SK-N-SH (cell line): Measurements from ENCODE around the gene RUNDC3A. TPM values are rescaled to one million over a fixed set of nuclear protein-coding genes. Genes with fewer than 3 reads are reported as not detected.

ENCODE experiments used
- CTCF ChIA-PET: fragments of 300-600, 350-600 bp; formaldehyde crosslinking; extraction: SDS; loops from one replicate; lab custom pipeline; 2021; lab: Yijun Ruan, JAX
- POLR2A ChIA-PET: fragments of 350-600 bp; sonication (Branson Sonifier 250); formaldehyde crosslinking; extraction: SDS; loops from one replicate; lab custom pipeline; 2020; ENCODE audit warnings: antibody characterized with exemption, inconsistent platforms; lab: Yijun Ruan, JAX
- DNase-seq: peaks from one replicate; pipeline ENCODE4 v3.0.0; 2012
- H2AFZ ChIP-seq: fragments of 200-600 bp; sonication (generic); 2 replicates; pipeline ENCODE4 v1.8.1; 2016; ENCODE audit warnings: antibody characterized with exemption, mild to moderate bottlenecking, low read depth
- H3F3A ChIP-seq: fragments of 200-600 bp; sonication (generic); replicated peaks from 2 replicates; pipeline ENCODE3; 2016; ENCODE audit warnings: antibody characterized with exemption, mild to moderate bottlenecking; ENCODE audit not compliant: insufficient read depth
- H3K27ac ChIP-seq, 2 experiments: fragments of 200-500 bp in 1 of 2; fragments of 200-600 bp in 1 of 2; sonication (Bioruptor generic) in 1 of 2; sonication (generic), shearing (Covaris generic) in 1 of 2; 2 replicates each; pipeline versions ENCODE4 v1.5.1 to v1.6.1; 2014 to 2016; ENCODE audit warnings: low read depth in 2 of 2, inconsistent platforms in 1 of 2, low read length in 1 of 2, mild to moderate bottlenecking in 1 of 2, mixed read lengths in 1 of 2
- H3K27me3 ChIP-seq: fragments of 200-600 bp; sonication (generic), shearing (Covaris generic); 2 replicates; pipeline ENCODE4 v1.6.1; 2016; ENCODE audit warnings: mixed run types; ENCODE audit not compliant: insufficient read depth
- H3K36me3 ChIP-seq, 2 experiments: fragments of 200-500 bp in 1 of 2; fragments of 200-600 bp in 1 of 2; sonication (Bioruptor generic) in 1 of 2; sonication (generic) in 1 of 2; replicated peaks in 1 of 2; 2 replicates each; pipeline versions ENCODE3 to v1.5.1; 2014 to 2016; ENCODE audit warnings: low read length in 1 of 2, mild to moderate bottlenecking in 1 of 2; ENCODE audit not compliant: insufficient read depth in 2 of 2, control insufficient read depth in 1 of 2
- H3K4me1 ChIP-seq, 2 experiments: fragments of 200-500 bp in 1 of 2; fragments of 200-600 bp in 1 of 2; sonication (Bioruptor generic) in 1 of 2; sonication (generic), shearing (Covaris generic) in 1 of 2; 2 replicates each; pipeline versions ENCODE4 v1.5.1 to v1.6.1; 2014 to 2016; ENCODE audit warnings: low read depth in 1 of 2, low read length in 1 of 2, mixed run types in 1 of 2; ENCODE audit not compliant: insufficient read depth in 2 of 2, control insufficient read depth in 1 of 2
- H3K4me2 ChIP-seq: fragments of 200-600 bp; sonication (generic), shearing (Covaris generic); 2 replicates; pipeline ENCODE4 v1.6.1; 2017; ENCODE audit warnings: mixed run types
- H3K4me3 ChIP-seq, 2 experiments: fragments of 200-500 bp in 1 of 2; fragments of 200-600 bp in 1 of 2; sonication (Bioruptor generic) in 1 of 2; sonication (generic), shearing (Covaris generic) in 1 of 2; 2 replicates each; pipeline versions ENCODE4 v1.5.1 to v1.8.1; 2014 to 2016; ENCODE audit warnings: low read depth in 2 of 2, inconsistent platforms in 1 of 2, low read length in 1 of 2, mild to moderate bottlenecking in 1 of 2, mixed read lengths in 1 of 2, moderate library complexity in 1 of 2
- H3K79me2 ChIP-seq: fragments of 200-600 bp; sonication (generic); 2 replicates; pipeline ENCODE4 v1.8.1; 2017; ENCODE audit warnings: mild to moderate bottlenecking; ENCODE audit not compliant: insufficient read depth
- H3K9ac ChIP-seq: fragments of 200-600 bp; sonication (generic); 2 replicates; pipeline ENCODE4 v1.6.1; 2017; ENCODE audit warnings: mixed run types
- H3K9me2 ChIP-seq: fragments of 200-600 bp; sonication (generic); 2 replicates; pipeline ENCODE4 v1.6.1; 2017; ENCODE audit warnings: mixed run types
- H3K9me3 ChIP-seq: fragments of 200-600 bp; sonication (generic); 2 replicates; pipeline ENCODE4 v1.6.1; 2017; ENCODE audit warnings: mixed run types, mild to moderate bottlenecking, moderate library complexity
- H4K20me1 ChIP-seq: fragments of 200-600 bp; sonication (generic); 2 replicates; pipeline ENCODE4 v1.6.1; 2017; ENCODE audit warnings: mild to moderate bottlenecking, mixed run types; ENCODE audit not compliant: insufficient read depth
- CHD2 ChIP-seq: fragments of 150-350 bp; IDR thresholded peaks from 2 replicates; pipeline ENCODE4 v1.6.1; 2018; ENCODE audit warnings: low read length; ENCODE audit not compliant: partially characterized antibody
- EP300 ChIP-seq, 2 experiments: IDR thresholded peaks; 2 replicates each; pipeline versions ENCODE4 v1.4.0 to v1.6.1; 2012; ENCODE audit warnings: borderline replicate concordance in 1 of 2, low read depth in 1 of 2, low read length in 1 of 2
- FOXJ3 ChIP-seq: sonication (generic); formaldehyde crosslinking; IDR thresholded peaks from 2 replicates; pipeline ENCODE4 v1.5.1; 2020; ENCODE audit warnings: mild to moderate bottlenecking, missing genetic modification reagents
- FOXM1 ChIP-seq: IDR thresholded peaks from 2 replicates; pipeline ENCODE4 v1.4.0; 2012; ENCODE audit warnings: low read depth, mild to moderate bottlenecking
- GABPA ChIP-seq: IDR thresholded peaks from 2 replicates; pipeline ENCODE4 v1.4.0; 2012; ENCODE audit warnings: low read depth, mild to moderate bottlenecking
- GATA2 ChIP-seq: sonication (generic); formaldehyde crosslinking; IDR thresholded peaks from 2 replicates; pipeline ENCODE4 v1.5.0; 2020; ENCODE audit warnings: mild to moderate bottlenecking, missing genetic modification reagents
- JUND ChIP-seq: IDR thresholded peaks from 2 replicates; pipeline ENCODE4 v1.4.0; 2012
- RAD21 ChIP-seq: IDR thresholded peaks from 2 replicates; pipeline ENCODE4 v1.6.1; 2012; ENCODE audit warnings: mild to moderate bottlenecking, low read length
- RCOR1 ChIP-seq: fragments of 150-350 bp; IDR thresholded peaks from 2 replicates; pipeline ENCODE4 v1.6.1; 2017; ENCODE audit warnings: antibody characterized with exemption, low read length
- RXRA ChIP-seq: IDR thresholded peaks from 2 replicates; pipeline ENCODE4 v1.4.0; 2012; ENCODE audit warnings: low read depth, mild to moderate bottlenecking, borderline replicate concordance
- SIN3A ChIP-seq: IDR thresholded peaks from 2 replicates; pipeline ENCODE4 v1.6.1; 2012; ENCODE audit warnings: low read depth, mild to moderate bottlenecking, low read length, moderate library complexity, borderline replicate concordance
- SMC3 ChIP-seq: IDR thresholded peaks from 2 replicates; pipeline ENCODE4 v1.6.1; 2012; ENCODE audit warnings: low read depth, low read length, improper control_type of control experiment
- TAF1 ChIP-seq: IDR thresholded peaks from 2 replicates; pipeline ENCODE4 v1.6.1; 2012; ENCODE audit warnings: low read depth, mild to moderate bottlenecking, low read length, moderate library complexity, borderline replicate concordance
- TEAD4 ChIP-seq: IDR thresholded peaks from 2 replicates; pipeline ENCODE4 v1.4.0; 2012; ENCODE audit warnings: mild to moderate bottlenecking, borderline replicate concordance; ENCODE audit not compliant: insufficient read depth
- YY1 ChIP-seq: IDR thresholded peaks from 2 replicates; pipeline ENCODE4 v1.4.0; 2012; ENCODE audit warnings: low read depth, mild to moderate bottlenecking
- WGBS: methylation state at CpG from one replicate; pipeline ENCODE4 v1.1.6; 2017; ENCODE audit warnings: low lambda C conversion rate; 5-methylcytosine and 5-hydroxymethylcytosine counted together
- polyA plus RNA-seq, 3 experiments: library from polyadenylated mRNA; depleted of rRNA; stranded (reverse); fragments of >200 nt; gene quantifications; 2 replicates each; pipeline ENCODE4 v1.2.3, GENCODE V29; 2012
- TF ChIP-seq, protein P1 (sequence below): IDR thresholded peaks from 2 replicates; pipeline ENCODE4 v1.4.0; 2012; ENCODE audit warnings: low read depth
- TF ChIP-seq, protein P2 (sequence below): fragments of 200-600 bp; sonication (generic); IDR thresholded peaks from 2 replicates; pipeline ENCODE4 v1.6.1; 2017; ENCODE audit warnings: antibody characterized with exemption, mild to moderate bottlenecking, moderate library complexity
- TF ChIP-seq, protein P3 (sequence below): IDR thresholded peaks from 2 replicates; pipeline ENCODE4 v1.4.0; 2012; ENCODE audit warnings: low read depth, borderline replicate concordance
- TF ChIP-seq, protein P4 (sequence below): fragments of 150-350 bp; IDR thresholded peaks from 2 replicates; pipeline ENCODE4 v1.6.1; 2016; ENCODE audit warnings: mild to moderate bottlenecking, low read depth, low read length
- TF ChIP-seq, protein P5 (sequence below): IDR thresholded peaks from 2 replicates; pipeline ENCODE4; 2012

The RUNDC3A gene
- polyA plus RNA-seq, 1 of the 3 experiments (the other 2 are of a cell fraction): 8.9 TPM

DNA sequence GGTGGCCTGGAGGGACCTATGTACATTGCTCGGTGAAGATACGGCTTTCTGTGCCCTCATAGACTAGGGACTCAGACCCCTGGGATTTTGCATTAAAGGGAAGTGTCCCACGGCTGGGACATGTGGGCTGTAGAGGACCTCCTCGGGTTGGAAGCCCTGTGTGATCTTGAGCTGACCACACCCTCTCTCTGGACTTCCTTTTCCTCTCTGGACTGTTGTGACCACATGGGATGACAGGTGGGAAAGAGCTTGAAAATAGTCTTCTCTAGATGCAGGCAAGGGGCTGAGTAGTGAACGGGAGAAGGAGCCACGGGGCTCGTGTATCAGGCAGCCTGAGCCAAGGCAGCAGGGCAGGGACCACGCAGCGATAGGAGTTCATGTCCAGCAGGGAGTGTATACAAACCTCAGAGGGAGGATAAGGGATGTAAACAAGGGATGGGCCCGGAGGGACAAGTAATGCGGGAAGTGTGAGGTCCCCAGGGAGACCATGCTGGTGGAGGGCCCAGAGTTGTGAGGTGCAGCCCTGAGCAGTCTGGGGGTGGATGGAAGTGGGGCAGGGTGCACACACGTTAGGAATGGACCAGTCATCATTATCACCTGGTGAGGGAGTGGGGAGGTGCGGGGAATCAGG lies 36.0 kb upstream of the RUNDC3A start:
- H3K9me3 ChIP-seq: no peaks in the 10 kb centered on the region
- H3K4me3 ChIP-seq: no peak overlapping the region
- H3K79me2 ChIP-seq: no peaks in the 10 kb centered on the region
- peaks cover 4% of the 10 kb centered on the region; the same call in 1 of the 2 replicates for H3K27me3 ChIP-seq
- H3K4me2 ChIP-seq: no peak overlapping the region
- no peak overlapping the region for H3K27ac ChIP-seq
- H3K4me1 ChIP-seq: peaks cover 0 to 10% of the 10 kb centered on the region in 2 experiments; a peak in 1 of 4 replicates
- TF ChIP-seq TAF1 (no peak), GABPA (no peak), SMC3 (no peak), SIN3A (no peak), RXRA (no peak), RAD21 (no peak)
- TF ChIP-seq, protein P1, sequence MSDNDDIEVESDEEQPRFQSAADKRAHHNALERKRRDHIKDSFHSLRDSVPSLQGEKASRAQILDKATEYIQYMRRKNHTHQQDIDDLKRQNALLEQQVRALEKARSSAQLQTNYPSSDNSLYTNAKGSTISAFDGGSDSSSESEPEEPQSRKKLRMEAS: no peak
- no peaks in the 10 kb centered on the region for H4K20me1 ChIP-seq
- ChIA-PET CTCF (no interaction called here), POLR2A (no interaction called here)
- H2AFZ ChIP-seq: no peak overlapping the region
- DNase-seq: no peak
- H3K36me3 ChIP-seq: no peaks in the 10 kb centered on the region
- no peak overlapping the region for H3K9ac ChIP-seq
- H3F3A ChIP-seq: no peaks in the 10 kb centered on the region
- 61% methylated on average over 12 of the region's 13 CpGs for WGBS
- H3K9me2 ChIP-seq: no peaks in the 10 kb centered on the region

DNA sequence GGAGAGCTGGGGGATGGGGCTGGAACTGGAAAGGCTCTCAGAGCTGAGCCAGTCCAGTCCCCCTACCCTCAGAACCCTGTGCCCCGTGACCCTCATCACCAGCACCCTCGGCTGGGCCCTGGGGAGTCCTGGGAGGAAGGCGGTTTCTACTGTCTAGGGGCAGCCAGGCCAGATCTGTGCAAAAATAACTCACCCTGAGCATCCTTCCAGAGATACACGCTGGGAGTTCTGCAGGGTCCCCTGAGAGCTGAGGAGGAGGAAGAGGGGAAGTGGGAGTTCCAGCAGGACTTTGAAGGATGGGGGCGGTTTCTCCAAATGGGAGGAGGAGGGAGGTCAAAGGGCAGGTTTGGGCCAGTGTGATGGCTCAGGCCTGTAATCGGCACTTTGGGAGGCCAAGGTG lies 35.4 kb upstream of the RUNDC3A start:
- H3K4me3 ChIP-seq: no peak overlapping the region
- H3K4me2 ChIP-seq: no peak overlapping the region
- ChIA-PET CTCF (no interaction called here), POLR2A (no interaction called here)
- H3K79me2 ChIP-seq: no peaks in the 10 kb centered on the region
- no peaks in the 10 kb centered on the region for H3K9me2 ChIP-seq
- no peak overlapping the region for H3K27ac ChIP-seq
- H3K9me3 ChIP-seq: no peaks in the 10 kb centered on the region
- 62% methylated on average over 5 of the region's 6 CpGs for WGBS
- H3K27me3 ChIP-seq: peaks cover 4% of the 10 kb centered on the region; the same call in 1 of the 2 replicates
- H3K4me1 ChIP-seq: peaks cover 0 to 10% of the 10 kb centered on the region in 2 experiments; a peak in 1 of 4 replicates
- TF ChIP-seq CHD2 (no peak), YY1 (no peak), TEAD4 (no peak), GATA2 (CRISPR knock-in tag) (no peak), RCOR1 (no peak), RXRA (no peak), FOXJ3 (CRISPR knock-in tag) (no peak), SMC3 (no peak), RAD21 (no peak), FOXM1 (no peak), GABPA (no peak), EP300 (IDR thresholded peaks at IDR 0.05; ENCODE audit: borderline replicate concordance in 1 of 2, low read depth in 1 of 2, low read length in 1 of 2) (no peak), JUND (no peak)
- TF ChIP-seq, protein P2, sequence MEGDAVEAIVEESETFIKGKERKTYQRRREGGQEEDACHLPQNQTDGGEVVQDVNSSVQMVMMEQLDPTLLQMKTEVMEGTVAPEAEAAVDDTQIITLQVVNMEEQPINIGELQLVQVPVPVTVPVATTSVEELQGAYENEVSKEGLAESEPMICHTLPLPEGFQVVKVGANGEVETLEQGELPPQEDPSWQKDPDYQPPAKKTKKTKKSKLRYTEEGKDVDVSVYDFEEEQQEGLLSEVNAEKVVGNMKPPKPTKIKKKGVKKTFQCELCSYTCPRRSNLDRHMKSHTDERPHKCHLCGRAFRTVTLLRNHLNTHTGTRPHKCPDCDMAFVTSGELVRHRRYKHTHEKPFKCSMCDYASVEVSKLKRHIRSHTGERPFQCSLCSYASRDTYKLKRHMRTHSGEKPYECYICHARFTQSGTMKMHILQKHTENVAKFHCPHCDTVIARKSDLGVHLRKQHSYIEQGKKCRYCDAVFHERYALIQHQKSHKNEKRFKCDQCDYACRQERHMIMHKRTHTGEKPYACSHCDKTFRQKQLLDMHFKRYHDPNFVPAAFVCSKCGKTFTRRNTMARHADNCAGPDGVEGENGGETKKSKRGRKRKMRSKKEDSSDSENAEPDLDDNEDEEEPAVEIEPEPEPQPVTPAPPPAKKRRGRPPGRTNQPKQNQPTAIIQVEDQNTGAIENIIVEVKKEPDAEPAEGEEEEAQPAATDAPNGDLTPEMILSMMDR: no peak
- TF ChIP-seq, protein P3, sequence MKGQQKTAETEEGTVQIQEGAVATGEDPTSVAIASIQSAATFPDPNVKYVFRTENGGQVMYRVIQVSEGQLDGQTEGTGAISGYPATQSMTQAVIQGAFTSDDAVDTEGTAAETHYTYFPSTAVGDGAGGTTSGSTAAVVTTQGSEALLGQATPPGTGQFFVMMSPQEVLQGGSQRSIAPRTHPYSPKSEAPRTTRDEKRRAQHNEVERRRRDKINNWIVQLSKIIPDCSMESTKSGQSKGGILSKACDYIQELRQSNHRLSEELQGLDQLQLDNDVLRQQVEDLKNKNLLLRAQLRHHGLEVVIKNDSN: no peak
- TF ChIP-seq, protein P4, sequence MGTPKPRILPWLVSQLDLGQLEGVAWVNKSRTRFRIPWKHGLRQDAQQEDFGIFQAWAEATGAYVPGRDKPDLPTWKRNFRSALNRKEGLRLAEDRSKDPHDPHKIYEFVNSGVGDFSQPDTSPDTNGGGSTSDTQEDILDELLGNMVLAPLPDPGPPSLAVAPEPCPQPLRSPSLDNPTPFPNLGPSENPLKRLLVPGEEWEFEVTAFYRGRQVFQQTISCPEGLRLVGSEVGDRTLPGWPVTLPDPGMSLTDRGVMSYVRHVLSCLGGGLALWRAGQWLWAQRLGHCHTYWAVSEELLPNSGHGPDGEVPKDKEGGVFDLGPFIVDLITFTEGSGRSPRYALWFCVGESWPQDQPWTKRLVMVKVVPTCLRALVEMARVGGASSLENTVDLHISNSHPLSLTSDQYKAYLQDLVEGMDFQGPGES: no peak
- TF ChIP-seq, protein P5, sequence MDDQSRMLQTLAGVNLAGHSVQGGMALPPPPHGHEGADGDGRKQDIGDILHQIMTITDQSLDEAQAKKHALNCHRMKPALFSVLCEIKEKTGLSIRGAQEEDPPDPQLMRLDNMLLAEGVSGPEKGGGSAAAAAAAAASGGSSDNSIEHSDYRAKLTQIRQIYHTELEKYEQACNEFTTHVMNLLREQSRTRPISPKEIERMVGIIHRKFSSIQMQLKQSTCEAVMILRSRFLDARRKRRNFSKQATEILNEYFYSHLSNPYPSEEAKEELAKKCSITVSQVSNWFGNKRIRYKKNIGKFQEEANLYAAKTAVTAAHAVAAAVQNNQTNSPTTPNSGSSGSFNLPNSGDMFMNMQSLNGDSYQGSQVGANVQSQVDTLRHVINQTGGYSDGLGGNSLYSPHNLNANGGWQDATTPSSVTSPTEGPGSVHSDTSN: no peak
- TF ChIP-seq, all 33 proteins: peak for 0
- DNase-seq: no peak
- no peak overlapping the region for H2AFZ ChIP-seq
- no peak overlapping the region for H3K9ac ChIP-seq
- H3K36me3 ChIP-seq: no peaks in the 10 kb centered on the region
- no peaks in the 10 kb centered on the region for H3F3A ChIP-seq
- no peaks in the 10 kb centered on the region for H4K20me1 ChIP-seq
